Endothelial cell of umbilical vein (primary cell): ENCODE data around the gene UFSP1. TPM values are rescaled to one million over a fixed set of nuclear protein-coding genes. Genes with fewer than 3 reads are reported as not detected.
"Not testable (repeated sequence)": the region's sequence is repeated elsewhere in the genome, so short reads cannot be mapped to it uniquely, and the experiment has no call there.

Experiments
- Bru-seq: library from RNA; stranded (reverse); fragments of 400-500 nt; gene quantifications from one replicate; lab custom pipeline; 2021; lab: Mats Ljungman, UMichigan
- BruChase-seq, 2 experiments: library from RNA; stranded (reverse); fragments of 400-500 nt; gene quantifications; one replicate each; lab custom pipeline; 2021; lab: Mats Ljungman, UMichigan
- BruUV-seq: library from RNA; stranded (reverse); fragments of 400-500 nt; replicated peaks from 2 replicates; lab custom pipeline; 2021; lab: Mats Ljungman, UMichigan
- CTCF ChIA-PET: fragments of 300-600, 350-600 bp; sonication (Branson Sonifier 250); formaldehyde crosslinking; loops from one replicate; lab custom pipeline; 2021; ENCODE audit warnings: antibody characterized with exemption, inconsistent platforms; lab: Charles Lee
- POLR2A ChIA-PET: fragments of 300-600, 350-600 bp; sonication (Branson Sonifier 250); formaldehyde crosslinking; loops from one replicate; lab custom pipeline; 2021; ENCODE audit warnings: antibody characterized with exemption, inconsistent platforms; lab: Charles Lee
- DNase-seq: peaks from one replicate; pipeline ENCODE4 v3.0.0-alpha.2; 2011; ENCODE audit warnings: low read depth, low spot score
- FAIRE-seq: peaks from 2 replicates; lab custom pipeline; 2011; peaks lifted over from hg19 to GRCh38; lab: Jason Lieb, UNC
- H2AFZ ChIP-seq: 2 replicates; pipeline ENCODE4 v1.6.0; 2012; ENCODE audit warnings: low read depth, low read length, control low read depth, inconsistent platforms
- H3K27ac ChIP-seq: 2 replicates; pipeline ENCODE4 v1.5.1; 2011; ENCODE audit warnings: low read depth, mild to moderate bottlenecking, control low read depth, low read length, moderate library complexity; ENCODE audit not compliant: insufficient read depth
- H3K27me3 ChIP-seq, 2 experiments: 2 replicates each; pipeline versions ENCODE4 v1.6.0 to v1.6.1; 2011; ENCODE audit warnings: low read length in 2 of 2, mixed read lengths in 1 of 2; ENCODE audit not compliant: control insufficient read depth in 2 of 2, insufficient read depth in 2 of 2
- H3K36me3 ChIP-seq, 2 experiments: 2 replicates in 1 of 2; 3 replicates in 1 of 2; pipeline ENCODE4 v1.5.1; 2011; ENCODE audit warnings: low read length in 2 of 2, mild to moderate bottlenecking in 1 of 2, moderate library complexity in 1 of 2; ENCODE audit not compliant: control insufficient read depth in 2 of 2, insufficient read depth in 2 of 2; ENCODE audit errors: extremely low read depth in 1 of 2
- H3K4me1 ChIP-seq: 3 replicates; pipeline ENCODE4 v1.5.1; 2011; ENCODE audit warnings: mild to moderate bottlenecking, low read length; ENCODE audit not compliant: control insufficient read depth, insufficient read depth; ENCODE audit errors: extremely low read depth
- H3K4me2 ChIP-seq: 2 replicates; pipeline ENCODE4 v1.6.1; 2011; ENCODE audit warnings: low read length, control low read depth, mixed read lengths; ENCODE audit not compliant: insufficient read depth
- H3K4me3 ChIP-seq, 3 experiments: fragments of 200-600 bp in 1 of 3; sonication (generic), shearing (Covaris generic) in 1 of 3; replicated peaks in 1 of 3; 2 replicates each; pipeline ENCODE4 v1.5.1; 2011 to 2016; ENCODE audit warnings: control low read depth in 3 of 3, low read length in 3 of 3, mild to moderate bottlenecking in 2 of 3, inconsistent platforms in 1 of 3, low read depth in 1 of 3, moderate library complexity in 1 of 3; ENCODE audit not compliant: insufficient read depth in 1 of 3
- H3K79me2 ChIP-seq: 2 replicates; pipeline ENCODE4 v1.6.0; 2012; ENCODE audit warnings: low read length, inconsistent platforms; ENCODE audit not compliant: control insufficient read depth, insufficient read depth
- H3K9ac ChIP-seq: replicated peaks from 2 replicates; pipeline ENCODE3; 2011; ENCODE audit warnings: low read length, control low read depth; ENCODE audit not compliant: insufficient read depth; ENCODE audit errors: extremely low read depth
- H3K9me1 ChIP-seq: replicated peaks from 3 replicates; pipeline ENCODE4 v1.6.0; 2011; ENCODE audit warnings: mild to moderate bottlenecking, low read length; ENCODE audit not compliant: control insufficient read depth, insufficient read depth; ENCODE audit errors: extremely low read depth
- H3K9me3 ChIP-seq: replicated peaks from 2 replicates; pipeline ENCODE4 v1.5.1; 2012; ENCODE audit warnings: low read length, inconsistent platforms; ENCODE audit not compliant: control insufficient read depth, insufficient read depth
- H4K20me1 ChIP-seq: replicated peaks from 2 replicates; pipeline ENCODE3; 2011; ENCODE audit warnings: mild to moderate bottlenecking, low read length; ENCODE audit not compliant: control insufficient read depth, insufficient read depth; ENCODE audit errors: extremely low read depth
- EZH2 ChIP-seq: IDR thresholded peaks from 2 replicates; pipeline ENCODE4 v1.6.1; 2012; ENCODE audit warnings: borderline replicate concordance, low read depth, mild to moderate bottlenecking, moderate library complexity, low read length, inconsistent platforms; ENCODE audit not compliant: severe bottlenecking
- FOS ChIP-seq: IDR thresholded peaks from 2 replicates; pipeline ENCODE4 v1.6.1; 2011; ENCODE audit warnings: mild to moderate bottlenecking, low read length, moderate library complexity, borderline replicate concordance; ENCODE audit not compliant: insufficient read depth
- JUN ChIP-seq: IDR thresholded peaks from 2 replicates; pipeline ENCODE4 v1.6.1; 2011; ENCODE audit warnings: borderline replicate concordance, low read depth; ENCODE audit not compliant: insufficient read length, insufficient read depth
- MYC ChIP-seq: IDR thresholded peaks from one replicate; pipeline ENCODE4 v1.6.1; 2011; ENCODE audit warnings: mild to moderate bottlenecking, low read depth, low read length
- POLR2A ChIP-seq: IDR thresholded peaks from 2 replicates; pipeline ENCODE4 v1.6.1; 2012; ENCODE audit warnings: low read depth, mild to moderate bottlenecking, control low read depth, low read length
- POLR2AphosphoS5 ChIP-seq: IDR thresholded peaks from 2 replicates; pipeline ENCODE4 v1.6.1; 2012; ENCODE audit warnings: low read depth, mild to moderate bottlenecking, control low read depth, low read length, moderate library complexity; ENCODE audit not compliant: insufficient read depth
- dilution Hi-C: fragments of 300-500 bp; cut with MboI; formaldehyde crosslinking; loops from one replicate; pipeline ENCODE4 v1.15.0; 2019; ENCODE audit warnings: low sequenced_read_pairs; ENCODE audit not compliant: extremely low pct_ligation_motif_present
- intact Hi-C: fragments of 100-400 bp; cut with micrococcal nuclease; formaldehyde crosslinking; loops from one replicate; pipeline ENCODE4 v1.10.0; 2022
- long read RNA-seq: library from polyadenylated mRNA; stranded (forward); transcript quantifications from one replicate; pipeline ENCODE4 v2.0.0, GENCODE V29; 2021
- polyA minus RNA-seq, 3 experiments: library from RNA; depleted of rRNA, polyadenylated mRNA; stranded (reverse); fragments of >200 nt; gene quantifications; 1 replicate in 1 of 3; 2 replicates in 2 of 3; pipeline ENCODE4 v1.2.3, GENCODE V29; 2011
- polyA plus RNA-seq, 4 experiments: library from polyadenylated mRNA; depleted of rRNA in 3 of 4; stranded (reverse) in 3 of 4; unstranded in 1 of 4; fragments of >200 nt; gene quantifications; 2 replicates each; pipeline versions ENCODE4 v1.2.1 to v1.2.3, GENCODE V29; 2011 to 2012; ENCODE audit warnings: missing spikeins in 1 of 4
- total RNA-seq: library from RNA; stranded (reverse); gene quantifications from 2 replicates; pipeline ENCODE4 v1.2.3, GENCODE V29; 2021
- TF ChIP-seq, protein P1 (sequence below): IDR thresholded peaks from 2 replicates; pipeline ENCODE4 v1.6.1; 2011; ENCODE audit not compliant: insufficient read depth, insufficient read length
- TF ChIP-seq, protein P2 (sequence below), 2 donors: IDR thresholded peaks; 1 replicate in 1 of 2; 2 replicates in 1 of 2; pipeline ENCODE4 v1.5.1; 2011; ENCODE audit warnings: low read length in 2 of 2, mild to moderate bottlenecking in 2 of 2, moderate library complexity in 2 of 2, control low read depth in 1 of 2, inconsistent platforms in 1 of 2, low read depth in 1 of 2; ENCODE audit not compliant: insufficient read depth in 1 of 2; ENCODE audit errors: extremely low read depth in 1 of 2

Gene UFSP1
- 0.93 and 1.6 TPM in 2 replicates for total RNA-seq
- 0.84 and 1.1 TPM in 2 replicates for polyA plus RNA-seq
- polyA plus RNA-seq (2011; cell fraction: cytosol; rRNA removed) = 0.25 and 0.35 TPM in 2 replicates
- polyA plus RNA-seq (2011; cell fraction: nucleus; rRNA removed) = 0.43 and 0.53 TPM in 2 replicates
- 0.79 and 0.90 TPM in 2 replicates for polyA plus RNA-seq (2012)
- 1.6 TPM in 1 of 2 replicates, not detected in the other for polyA minus RNA-seq
- 6.0 TPM for polyA minus RNA-seq (2011; cell fraction: cytosol; rRNA and poly(A)+ RNA removed)
- polyA minus RNA-seq (2011; cell fraction: nucleus; rRNA and poly(A)+ RNA removed) = 0.91 and 1.3 TPM in 2 replicates
- percentile 43 among the genes with signal in this experiment for Bru-seq, nascent RNA
- percentile 24 among the genes with signal in this experiment for BruChase-seq, experiment 1, labeled RNA remaining after a 6-hour chase
- percentile 23 among the genes with signal in this experiment for BruChase-seq, experiment 2, labeled RNA remaining after a 2-hour chase
- long read RNA-seq, partial matches to known transcripts = 0 of 1 reads
- long read RNA-seq, other reads (novel, unspliced or antisense) = 0 of 1 reads

DNA sequence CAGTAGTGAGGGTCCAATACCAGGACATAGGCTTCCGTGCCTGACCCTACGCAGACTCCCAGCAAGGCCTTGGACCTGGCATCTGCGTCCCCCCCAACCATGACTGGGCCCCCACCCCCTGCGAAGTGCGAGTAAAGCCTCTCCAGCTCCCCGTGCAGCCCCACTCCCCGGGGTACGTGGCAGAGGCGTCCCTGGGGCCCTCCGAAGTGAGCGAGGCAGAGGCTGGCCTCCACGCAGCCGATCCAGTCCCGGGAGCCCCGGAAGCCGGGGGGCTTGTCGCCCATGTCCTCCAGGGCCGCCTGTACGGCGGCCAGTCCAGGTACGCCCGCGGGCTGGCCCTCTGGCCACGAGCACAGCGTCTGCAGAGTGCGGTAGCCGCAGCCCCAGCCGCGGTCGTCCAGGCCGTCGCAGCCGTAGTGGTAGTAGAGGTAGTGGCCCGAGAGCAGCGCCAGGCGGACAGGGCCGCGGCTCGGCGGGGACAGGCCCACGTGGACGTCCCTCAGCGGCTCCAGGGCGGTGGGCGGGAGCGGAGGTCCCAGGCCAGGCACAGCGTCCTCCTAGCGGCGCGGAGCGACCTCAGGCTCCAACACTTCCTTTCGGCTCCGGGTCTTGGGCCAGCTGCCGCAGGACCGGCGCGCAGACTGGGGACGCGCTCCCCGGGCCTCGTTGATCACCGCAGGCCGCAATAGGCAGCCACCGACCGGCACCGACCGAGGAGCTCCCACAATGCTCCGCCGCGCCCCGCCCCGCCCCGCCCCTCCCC lies at the start of gene UFSP1:
Gene UFSP1 (minus strand): TSS at position 728 of the 763 bp plus-strand sequence. CDS start 444 bp downstream, at position 284.
- dilution Hi-C loops = no loop called here
- FAIRE-seq = no peak
- intact Hi-C loops = loop anchor here (1.0 kb wide), 2 partner anchors 14 to 62 kb away; partner anchors contain the start of genes EPHB4 and SRRT

GRCh38 chr7:100936167-100936566 lies 46.7 kb upstream of the UFSP1 start:
- CTCF ChIA-PET, dilution Hi-C loops, H3K79me2 ChIP-seq, FAIRE-seq, H3K9me1 ChIP-seq, H3K4me1 ChIP-seq, H3K36me3 ChIP-seq, H3K9ac ChIP-seq, H3K27ac ChIP-seq, H3K27me3 ChIP-seq, POLR2A ChIA-PET, H2AFZ ChIP-seq, H3K4me2 ChIP-seq, H3K4me3 ChIP-seq, H3K9me3 ChIP-seq, H4K20me1 ChIP-seq, DNase-seq, intact Hi-C loops, BruUV-seq: not testable (repeated sequence)

More for the DNA sequence above, at the start of gene UFSP1:
- BruUV-seq = TSS peak; percentile 42
- Histone ChIP-seq H3K4me1 (peaks cover 40% of the 10 kb centered on the region), H3K9me3 (no peaks in the 10 kb centered on the region), H3K79me2 (peaks cover 15% of the 10 kb centered on the region), H4K20me1 (no peaks in the 10 kb centered on the region), H3K36me3 (peaks cover 18 to 36% of the 10 kb centered on the region in 2 experiments), H3K27ac (no peak within 1 kb of the TSS), H2AFZ (peak within 1 kb of the TSS; percentile 80), H3K4me3 (peak within 1 kb of the TSS; percentile 37 to 41 (median 40)), H3K9me1 (no peaks in the 10 kb centered on the region), H3K9ac (peak within 1 kb of the TSS; percentile 44), H3K27me3 (no peaks in the 10 kb centered on the region), H3K4me2 (peak within 1 kb of the TSS; percentile 43)
- ChIA-PET CTCF (interaction anchor here (0.6 to 1.4 kb wide), 12 partner anchors 14 to 337 kb away, joined by 3 to 13 read pairs (median 5); partner anchors contain the start of genes EPHB4, POP7, SLC12A9 and SRRT), POLR2A (interaction anchor here (0.5 to 4.2 kb wide), 12 partner anchors 14 to 412 kb away, joined by 3 to 27 read pairs (median 4); partner anchors contain the start of genes FBXO24, FIS1, POP7 and SERPINE1)
- TF ChIP-seq POLR2AphosphoS5 (peak; percentile 38), FOS (no peak), EZH2 (no peak), POLR2A (peak; percentile 79), JUN (no peak), MYC (no peak)
- TF ChIP-seq, protein P1, sequence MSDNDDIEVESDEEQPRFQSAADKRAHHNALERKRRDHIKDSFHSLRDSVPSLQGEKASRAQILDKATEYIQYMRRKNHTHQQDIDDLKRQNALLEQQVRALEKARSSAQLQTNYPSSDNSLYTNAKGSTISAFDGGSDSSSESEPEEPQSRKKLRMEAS = peak; percentile 27
- TF ChIP-seq, protein P2, sequence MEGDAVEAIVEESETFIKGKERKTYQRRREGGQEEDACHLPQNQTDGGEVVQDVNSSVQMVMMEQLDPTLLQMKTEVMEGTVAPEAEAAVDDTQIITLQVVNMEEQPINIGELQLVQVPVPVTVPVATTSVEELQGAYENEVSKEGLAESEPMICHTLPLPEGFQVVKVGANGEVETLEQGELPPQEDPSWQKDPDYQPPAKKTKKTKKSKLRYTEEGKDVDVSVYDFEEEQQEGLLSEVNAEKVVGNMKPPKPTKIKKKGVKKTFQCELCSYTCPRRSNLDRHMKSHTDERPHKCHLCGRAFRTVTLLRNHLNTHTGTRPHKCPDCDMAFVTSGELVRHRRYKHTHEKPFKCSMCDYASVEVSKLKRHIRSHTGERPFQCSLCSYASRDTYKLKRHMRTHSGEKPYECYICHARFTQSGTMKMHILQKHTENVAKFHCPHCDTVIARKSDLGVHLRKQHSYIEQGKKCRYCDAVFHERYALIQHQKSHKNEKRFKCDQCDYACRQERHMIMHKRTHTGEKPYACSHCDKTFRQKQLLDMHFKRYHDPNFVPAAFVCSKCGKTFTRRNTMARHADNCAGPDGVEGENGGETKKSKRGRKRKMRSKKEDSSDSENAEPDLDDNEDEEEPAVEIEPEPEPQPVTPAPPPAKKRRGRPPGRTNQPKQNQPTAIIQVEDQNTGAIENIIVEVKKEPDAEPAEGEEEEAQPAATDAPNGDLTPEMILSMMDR (IDR thresholded peaks at IDR 0.05; ENCODE audit: extremely low read depth in 1 of 2, insufficient read depth in 1 of 2, low read depth in 1 of 2, low read length in 2 of 2) = no peak
- DNase-seq = no peak
